Measurements from ENCODE around the gene DERA.

DERA gene

DNA sequence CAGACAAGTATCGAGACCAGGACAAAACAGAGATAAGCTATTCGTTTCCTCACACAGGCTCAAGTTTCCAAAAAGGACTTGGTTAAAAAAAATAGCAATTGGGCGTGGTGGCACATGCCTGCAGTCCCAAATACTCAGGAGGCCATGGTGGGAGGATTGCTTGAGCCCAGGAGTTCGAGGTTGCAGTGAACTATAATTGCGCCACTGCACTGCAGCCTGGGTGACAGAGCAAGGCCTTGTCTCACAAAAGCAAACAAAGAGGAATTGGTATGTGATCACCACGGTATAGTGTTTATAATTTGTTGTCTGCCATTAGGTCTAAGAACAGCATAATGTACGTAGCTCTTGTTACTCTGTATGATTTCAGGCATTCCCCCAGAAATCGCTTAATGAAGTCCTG lies 175.3 kb downstream of the DERA start:
- H3K9me3 ChIP-seq (ENCODE audit: control insufficient read depth, low read length): no peaks in the 10 kb centered on the region
- H3K4me1 ChIP-seq (ENCODE audit: control insufficient read depth, insufficient read depth, low read length): no peaks in the 10 kb centered on the region
- H3K4me3 ChIP-seq (ENCODE audit: insufficient read depth, low read depth, low read length): no peak overlapping the region
- H3K27ac ChIP-seq (ENCODE audit: insufficient read depth, low read depth, low read length, poor library complexity, severe bottlenecking): no peak overlapping the region
- H3K36me3 ChIP-seq (ENCODE audit: control insufficient read depth, insufficient read depth, low read length): no peaks in the 10 kb centered on the region
- H3K27me3 ChIP-seq (ENCODE audit: control insufficient read depth, insufficient read depth, low read length, poor library complexity, severe bottlenecking): no peaks in the 10 kb centered on the region
- 92 to 93% methylated on average over 8 of the region's 8 CpGs for WGBS, 2 experiments

- 88 to 100% methylated on average over 1 to 2 of the region's 2 CpGs for WGBS, 2 experiments
- no peaks in the 10 kb centered on the region for H3K4me1 ChIP-seq (ENCODE audit: control insufficient read depth, insufficient read depth, low read length)
- no peak overlapping the region for H3K27ac ChIP-seq (ENCODE audit: insufficient read depth, low read depth, low read length, poor library complexity, severe bottlenecking)
- H3K36me3 ChIP-seq (ENCODE audit: control insufficient read depth, insufficient read depth, low read length): no peaks in the 10 kb centered on the region
- H3K27me3 ChIP-seq (ENCODE audit: control insufficient read depth, insufficient read depth, low read length, poor library complexity, severe bottlenecking): no peaks in the 10 kb centered on the region
- H3K4me3 ChIP-seq (ENCODE audit: insufficient read depth, low read depth, low read length): no peak overlapping the region
- no peaks in the 10 kb centered on the region for H3K9me3 ChIP-seq (ENCODE audit: control insufficient read depth, low read length)
These were observed 175.8 kb downstream of the DERA start for GRCh38 chr12:16086942-16087341.
